ENCODE data around the gene EGR4.

DNA sequence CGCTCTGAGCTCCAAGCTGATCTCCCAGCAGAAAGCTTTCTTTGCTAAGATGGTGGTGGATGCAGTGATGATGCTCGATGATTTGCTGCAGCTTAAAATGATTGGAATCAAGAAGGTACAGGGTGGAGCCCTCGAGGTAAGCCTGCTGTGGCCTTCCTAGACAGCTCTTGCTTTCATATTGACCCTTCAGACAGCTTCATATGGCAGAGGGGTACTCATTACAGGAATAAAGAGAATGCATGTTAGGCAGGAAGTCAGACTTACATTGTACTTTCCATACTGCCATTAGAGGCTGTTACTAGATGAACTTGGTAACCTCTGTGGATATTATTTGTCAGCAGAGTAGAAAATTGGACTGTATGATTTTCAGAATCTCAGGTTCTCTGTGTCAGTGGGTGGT lies 48.8 kb downstream of the EGR4 start:
- TF ChIP-seq, protein P1, sequence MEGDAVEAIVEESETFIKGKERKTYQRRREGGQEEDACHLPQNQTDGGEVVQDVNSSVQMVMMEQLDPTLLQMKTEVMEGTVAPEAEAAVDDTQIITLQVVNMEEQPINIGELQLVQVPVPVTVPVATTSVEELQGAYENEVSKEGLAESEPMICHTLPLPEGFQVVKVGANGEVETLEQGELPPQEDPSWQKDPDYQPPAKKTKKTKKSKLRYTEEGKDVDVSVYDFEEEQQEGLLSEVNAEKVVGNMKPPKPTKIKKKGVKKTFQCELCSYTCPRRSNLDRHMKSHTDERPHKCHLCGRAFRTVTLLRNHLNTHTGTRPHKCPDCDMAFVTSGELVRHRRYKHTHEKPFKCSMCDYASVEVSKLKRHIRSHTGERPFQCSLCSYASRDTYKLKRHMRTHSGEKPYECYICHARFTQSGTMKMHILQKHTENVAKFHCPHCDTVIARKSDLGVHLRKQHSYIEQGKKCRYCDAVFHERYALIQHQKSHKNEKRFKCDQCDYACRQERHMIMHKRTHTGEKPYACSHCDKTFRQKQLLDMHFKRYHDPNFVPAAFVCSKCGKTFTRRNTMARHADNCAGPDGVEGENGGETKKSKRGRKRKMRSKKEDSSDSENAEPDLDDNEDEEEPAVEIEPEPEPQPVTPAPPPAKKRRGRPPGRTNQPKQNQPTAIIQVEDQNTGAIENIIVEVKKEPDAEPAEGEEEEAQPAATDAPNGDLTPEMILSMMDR (conservative IDR thresholded peaks at IDR 0.05; ENCODE audit: low read depth, low read length) = no peak
- TF ChIP-seq EZH2 (IDR thresholded peaks at IDR 0.05; ENCODE audit: low read length, unreplicated experiment) (no peak), EZH2phosphoT487 (IDR thresholded peaks at IDR 0.05; ENCODE audit: borderline replicate concordance, low read length) (no peak)
